Neuron (in vitro differentiated cells): ENCODE data around the gene EIF2B4.
A peak's percentile ranks its signal among the peaks of the same experiment; 100 is the strongest.

Experiments used
- H2AFZ ChIP-seq: one replicate; pipeline ENCODE4 v1.6.1; 2013; ENCODE audit warnings: low read depth, mild to moderate bottlenecking, inconsistent platforms, low read length, moderate library complexity
- H3K27me3 ChIP-seq: one replicate; pipeline ENCODE4 v1.6.1; 2013; ENCODE audit warnings: low read length; ENCODE audit not compliant: insufficient read depth
- H3K36me3 ChIP-seq: one replicate; pipeline ENCODE4 v1.6.1; 2013; ENCODE audit warnings: low read length; ENCODE audit not compliant: insufficient read depth
- H3K4me1 ChIP-seq: one replicate; pipeline ENCODE4 v1.6.1; 2013; ENCODE audit warnings: low read length; ENCODE audit not compliant: insufficient read depth
- H3K4me3 ChIP-seq: 2 replicates; pipeline ENCODE4 v1.5.1; 2013; ENCODE audit warnings: mild to moderate bottlenecking, low read length, moderate library complexity
- H3K9me3 ChIP-seq: one replicate; pipeline ENCODE4 v1.6.1; 2013; ENCODE audit warnings: low read length

The EIF2B4 gene

GRCh38 chr2:27381577-27382181 is 11.5 kb upstream of the EIF2B4 start:
- Histone ChIP-seq H3K27me3 (no peaks in the 10 kb centered on the region), H3K9me3 (no peaks in the 10 kb centered on the region), H3K36me3 (peaks cover 74% of the 10 kb centered on the region), H2AFZ (no peak overlapping the region), H3K4me3 (no peak overlapping the region), H3K4me1 (peaks cover 26% of the 10 kb centered on the region)

- peaks cover 77% of the 10 kb centered on the region for H3K36me3 ChIP-seq
- no peak within 1 kb of the TSS for H2AFZ ChIP-seq
- H3K4me3 ChIP-seq, result peak within 1 kb of the TSS; percentile 73
- no peaks in the 10 kb centered on the region for H3K27me3 ChIP-seq
- H3K9me3 ChIP-seq, result no peaks in the 10 kb centered on the region
- H3K4me1 ChIP-seq, result peaks cover 26% of the 10 kb centered on the region
These were observed 10.7 kb upstream of the EIF2B4 start, which contains the start of gene ZNF513 for GRCh38 chr2:27380626-27381545. ZNF513 (minus strand) TSS chr2:27380734; CDS start chr2:27380526, 208 bp downstream.

DNA sequence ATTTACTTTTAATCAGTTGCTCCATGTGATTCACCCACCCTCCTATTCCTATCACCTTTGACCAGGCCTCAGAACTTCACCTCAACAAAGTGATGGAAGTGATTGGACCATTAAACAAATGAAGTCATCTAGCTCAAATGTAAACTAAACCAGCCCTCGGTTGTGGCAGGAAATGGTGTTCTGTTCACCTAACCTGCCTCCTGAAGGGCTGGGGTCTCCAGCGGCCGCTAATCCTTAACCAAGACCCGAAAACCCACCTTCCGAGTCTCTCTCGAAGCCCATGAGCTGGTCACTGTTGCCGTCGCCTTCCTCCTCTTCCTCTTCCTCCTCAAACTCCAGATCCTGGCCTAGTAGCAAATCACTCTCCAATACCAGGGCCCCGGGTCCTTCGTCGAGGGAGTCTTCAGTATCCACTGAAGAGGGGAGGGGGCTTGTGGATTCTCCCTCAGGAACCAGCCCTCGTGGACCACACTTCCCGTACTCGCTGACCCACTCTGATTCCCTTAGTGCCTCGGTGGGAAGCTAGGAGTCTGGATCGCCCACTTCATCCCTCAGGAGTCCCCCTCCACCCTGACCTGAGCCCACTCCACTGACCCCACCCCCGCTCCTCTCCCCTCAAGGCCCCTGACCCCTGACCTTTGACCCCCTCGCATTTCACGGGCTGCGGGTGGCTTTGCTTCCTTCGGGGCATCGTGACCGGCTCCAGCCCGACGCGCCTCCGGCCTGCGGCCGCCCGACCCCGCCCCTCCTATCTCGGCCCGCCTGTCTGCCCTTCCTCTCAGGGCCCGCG is 9.9 kb upstream of the EIF2B4 start:
- no peaks in the 10 kb centered on the region for H3K9me3 ChIP-seq
- H3K36me3 ChIP-seq, result peaks cover 78% of the 10 kb centered on the region
- no peaks in the 10 kb centered on the region for H3K27me3 ChIP-seq
- peaks cover 26% of the 10 kb centered on the region for H3K4me1 ChIP-seq
- H3K4me3 ChIP-seq, result peak overlapping the region; percentile 73
- no peak overlapping the region for H2AFZ ChIP-seq

- H3K4me3 ChIP-seq, result peak overlapping the region; percentile 73
- peaks cover 78% of the 10 kb centered on the region for H3K36me3 ChIP-seq
- H3K27me3 ChIP-seq, result no peaks in the 10 kb centered on the region
- no peaks in the 10 kb centered on the region for H3K9me3 ChIP-seq
- no peak overlapping the region for H2AFZ ChIP-seq
- peaks cover 26% of the 10 kb centered on the region for H3K4me1 ChIP-seq
These were observed 9.3 kb upstream of the EIF2B4 start for GRCh38 chr2:27379383-27379835.

- Histone ChIP-seq H3K9me3 (no peaks in the 10 kb centered on the region), H3K36me3 (peaks cover 76% of the 10 kb centered on the region), H3K4me1 (peaks cover 26% of the 10 kb centered on the region), H3K27me3 (no peaks in the 10 kb centered on the region), H3K4me3 (peak overlapping the region; percentile 73), H2AFZ (no peak overlapping the region)
These were observed 8.7 kb upstream of the EIF2B4 start for GRCh38 chr2:27378809-27379290.

GRCh38 chr2:27378096-27378808 is 8.1 kb upstream of the EIF2B4 start:
- Histone ChIP-seq H3K4me3 (no peak overlapping the region), H3K27me3 (no peaks in the 10 kb centered on the region), H3K36me3 (peaks cover 76% of the 10 kb centered on the region), H3K4me1 (peaks cover 26% of the 10 kb centered on the region), H2AFZ (no peak overlapping the region), H3K9me3 (no peaks in the 10 kb centered on the region)

DNA sequence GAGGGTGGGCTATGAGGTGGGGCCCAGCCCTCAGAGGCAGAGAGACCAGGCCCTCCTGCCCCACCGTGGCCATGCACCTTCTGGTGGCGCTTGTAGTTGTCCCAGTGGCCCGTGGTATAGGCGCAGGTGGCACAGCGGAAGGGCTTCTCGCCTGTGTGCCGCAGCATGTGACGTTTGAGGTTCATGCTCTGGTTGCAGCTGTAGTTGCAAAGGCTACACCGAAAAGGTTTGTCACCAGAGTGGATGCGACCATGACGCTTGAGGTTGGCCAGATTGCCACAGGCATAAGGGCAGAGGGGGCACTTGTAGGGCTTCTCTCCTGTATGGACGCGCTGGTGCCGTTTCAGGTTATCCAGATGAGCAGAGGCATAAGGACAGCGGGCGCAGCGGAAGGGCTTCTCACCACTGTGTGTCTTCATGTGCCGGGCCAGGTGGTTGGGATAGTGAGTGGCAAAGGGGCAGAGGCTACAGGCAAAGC is 7.5 kb upstream of the EIF2B4 start:
- H3K9me3 ChIP-seq, result no peaks in the 10 kb centered on the region
- peaks cover 26% of the 10 kb centered on the region for H3K4me1 ChIP-seq
- peaks cover 78% of the 10 kb centered on the region for H3K36me3 ChIP-seq
- no peaks in the 10 kb centered on the region for H3K27me3 ChIP-seq
- no peak overlapping the region for H2AFZ ChIP-seq
- H3K4me3 ChIP-seq, result no peak overlapping the region

DNA sequence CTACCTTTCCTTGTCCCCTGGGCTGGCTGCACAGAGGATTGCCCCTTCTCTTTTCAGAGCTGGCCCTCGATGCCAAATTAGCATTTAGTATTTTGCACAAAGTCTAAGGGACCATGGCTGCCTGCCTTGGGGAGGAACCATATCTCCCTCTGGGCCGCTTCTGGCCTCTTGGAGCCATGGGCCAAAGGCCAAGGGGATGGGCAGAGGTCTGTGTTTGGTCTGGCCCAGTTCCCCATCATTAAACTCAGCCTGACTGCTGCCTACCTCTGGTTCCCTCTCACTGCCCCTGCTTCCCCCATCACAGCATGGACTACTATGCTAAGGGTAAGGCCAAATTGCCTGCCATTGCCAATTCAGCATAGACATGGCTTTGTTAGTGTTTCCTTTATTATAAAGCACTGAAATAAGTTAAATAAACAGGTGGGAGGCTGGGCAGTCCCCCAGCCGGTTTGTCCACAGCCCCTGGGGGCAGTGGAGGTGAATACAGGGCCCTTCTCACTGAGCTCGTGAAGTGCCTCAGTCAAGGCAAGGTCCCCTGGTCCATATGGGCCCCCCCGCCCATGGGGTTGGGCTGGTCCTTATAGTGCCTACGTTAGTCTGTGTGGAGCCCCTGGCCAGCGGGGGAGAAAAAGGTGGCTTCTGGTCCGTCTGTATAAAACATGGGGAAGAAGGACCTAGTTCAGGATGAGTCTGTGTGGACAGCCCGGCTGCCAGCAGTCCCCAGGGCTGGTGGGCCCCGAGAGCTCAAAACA is 6.9 kb upstream of the EIF2B4 start:
- H3K9me3 ChIP-seq, result no peaks in the 10 kb centered on the region
- no peak overlapping the region for H3K4me3 ChIP-seq
- H3K36me3 ChIP-seq, result peaks cover 76% of the 10 kb centered on the region
- H3K27me3 ChIP-seq, result no peaks in the 10 kb centered on the region
- no peak overlapping the region for H2AFZ ChIP-seq
- peaks cover 29% of the 10 kb centered on the region for H3K4me1 ChIP-seq

DNA sequence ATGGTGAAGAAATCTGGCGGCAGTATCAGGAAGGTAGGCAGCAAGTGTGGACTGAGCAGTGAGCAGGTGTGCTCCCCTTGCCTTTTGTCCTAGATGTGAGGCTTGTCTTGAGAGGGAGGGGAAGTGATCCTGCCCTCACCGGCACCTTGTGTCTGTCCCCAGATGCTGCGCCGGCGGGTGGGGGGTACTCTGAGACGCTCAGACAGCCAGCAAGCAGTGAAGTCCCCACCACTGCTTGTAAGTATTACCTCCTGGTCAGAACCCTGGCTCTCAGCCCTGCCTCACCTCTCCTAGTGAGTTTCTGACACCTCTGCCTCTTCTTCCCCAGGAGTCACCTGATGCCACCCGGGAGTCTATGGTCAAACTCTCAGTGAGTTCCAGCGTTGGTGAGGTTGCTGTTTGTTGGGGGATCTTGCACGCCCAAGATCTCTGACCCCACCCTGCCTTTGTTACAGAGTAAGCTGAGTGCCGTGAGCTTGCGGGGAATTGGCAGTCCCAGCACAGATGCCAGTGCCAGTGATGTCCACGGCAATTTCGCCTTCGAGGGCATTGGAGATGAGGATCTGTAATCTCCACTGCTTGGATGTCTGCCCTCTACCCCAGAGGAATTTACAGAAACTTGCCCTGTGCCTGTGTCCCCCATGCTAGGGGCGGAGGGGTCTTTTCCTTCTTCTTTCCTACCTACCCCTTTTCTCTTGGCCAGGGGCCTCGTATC is 6.2 kb upstream of the EIF2B4 start:
- H3K9me3 ChIP-seq, result no peaks in the 10 kb centered on the region
- H2AFZ ChIP-seq, result no peak overlapping the region
- H3K27me3 ChIP-seq, result no peaks in the 10 kb centered on the region
- peaks cover 69% of the 10 kb centered on the region for H3K36me3 ChIP-seq
- peaks cover 29% of the 10 kb centered on the region for H3K4me1 ChIP-seq
- H3K4me3 ChIP-seq, result no peak overlapping the region

- H3K4me1 ChIP-seq, result peaks cover 26% of the 10 kb centered on the region
- H3K4me3 ChIP-seq, result no peak overlapping the region
- peaks cover 66% of the 10 kb centered on the region for H3K36me3 ChIP-seq
- H2AFZ ChIP-seq, result no peak overlapping the region
- H3K27me3 ChIP-seq, result no peaks in the 10 kb centered on the region
- no peaks in the 10 kb centered on the region for H3K9me3 ChIP-seq
These were observed 5.5 kb upstream of the EIF2B4 start for GRCh38 chr2:27375513-27376099.

- peaks cover 23% of the 10 kb centered on the region for H3K4me1 ChIP-seq
- peaks cover 63% of the 10 kb centered on the region for H3K36me3 ChIP-seq
- H3K9me3 ChIP-seq, result no peaks in the 10 kb centered on the region
- H3K27me3 ChIP-seq, result no peaks in the 10 kb centered on the region
- H2AFZ ChIP-seq, result no peak overlapping the region
- no peak overlapping the region for H3K4me3 ChIP-seq
These were observed 3.4 kb upstream of the EIF2B4 start for GRCh38 chr2:27373567-27373966.
